HG03135 (cell line): ENCODE results near the gene OSCAR.
A peak's percentile ranks its signal among the peaks of the same experiment; 100 is the strongest.
"Not testable (repeated sequence)": the region's sequence is repeated elsewhere in the genome, so short reads cannot be mapped to it uniquely, and the experiment has no call there.

Experiments used
- ATAC-seq: cut with Tn5 transposase; IDR thresholded peaks from one replicate; pipeline ENCODE4 v1.9.1; 2021; ENCODE audit warnings: mild to moderate bottlenecking, moderate library complexity; ENCODE audit not compliant: unreplicated experiment

Gene OSCAR

DNA sequence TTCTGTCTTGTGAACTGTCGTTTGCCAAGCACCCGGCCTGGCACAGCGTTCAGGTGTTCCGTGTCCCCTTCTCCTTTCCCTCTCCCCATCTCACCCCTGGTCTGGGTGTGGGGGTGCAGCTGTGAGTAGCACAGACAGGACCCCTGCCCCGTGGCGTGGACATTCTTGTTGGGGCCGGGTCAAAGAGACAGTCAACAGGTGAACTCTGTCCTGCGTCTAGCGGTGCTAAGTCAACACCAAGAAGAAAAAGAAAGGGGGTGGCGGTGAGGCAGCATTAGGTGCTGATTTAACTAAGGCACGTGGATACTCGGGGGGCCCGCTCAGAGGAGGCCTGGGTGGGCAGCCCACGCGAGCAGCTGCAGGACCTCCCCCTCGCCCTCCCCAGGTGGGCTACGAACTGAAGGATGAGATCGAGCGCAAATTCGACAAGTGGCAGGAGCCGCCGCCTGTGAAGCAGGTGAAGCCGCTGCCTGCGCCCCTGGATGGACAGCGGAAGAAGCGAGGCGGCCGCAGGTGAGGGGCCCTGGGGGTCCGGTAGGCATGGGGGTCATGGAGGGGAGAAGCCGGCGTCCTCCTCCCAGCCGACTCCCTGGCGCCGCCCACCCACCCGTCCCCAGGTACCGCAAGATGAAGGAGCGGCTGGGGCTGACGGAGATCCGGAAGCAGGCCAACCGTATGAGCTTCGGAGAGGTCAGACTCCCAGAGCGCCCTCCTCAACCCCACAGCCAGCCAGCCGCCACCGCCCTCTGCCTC is 27.3 kb upstream of the OSCAR start:
- ATAC-seq: no peak

DNA sequence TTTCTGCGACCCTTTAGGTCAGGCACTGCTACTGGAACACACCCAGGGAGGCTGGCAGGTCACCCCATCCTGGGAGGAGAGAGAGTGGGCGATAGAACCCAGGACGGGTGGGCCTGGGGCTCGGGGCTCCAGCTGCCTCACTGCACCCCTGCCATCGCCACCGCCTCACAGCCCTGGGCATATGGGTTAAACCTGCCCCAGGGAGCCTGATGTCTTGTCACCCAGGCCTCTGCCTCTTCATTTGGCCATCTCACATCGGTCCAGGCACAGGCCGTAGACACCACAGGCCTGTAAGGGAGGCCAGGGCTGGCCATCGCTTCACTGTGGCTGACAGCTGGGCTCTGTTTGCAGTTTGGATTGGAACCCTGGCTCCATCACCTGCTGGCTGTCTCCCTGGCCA is 25.1 kb upstream of the OSCAR start:
- no peak for ATAC-seq

DNA sequence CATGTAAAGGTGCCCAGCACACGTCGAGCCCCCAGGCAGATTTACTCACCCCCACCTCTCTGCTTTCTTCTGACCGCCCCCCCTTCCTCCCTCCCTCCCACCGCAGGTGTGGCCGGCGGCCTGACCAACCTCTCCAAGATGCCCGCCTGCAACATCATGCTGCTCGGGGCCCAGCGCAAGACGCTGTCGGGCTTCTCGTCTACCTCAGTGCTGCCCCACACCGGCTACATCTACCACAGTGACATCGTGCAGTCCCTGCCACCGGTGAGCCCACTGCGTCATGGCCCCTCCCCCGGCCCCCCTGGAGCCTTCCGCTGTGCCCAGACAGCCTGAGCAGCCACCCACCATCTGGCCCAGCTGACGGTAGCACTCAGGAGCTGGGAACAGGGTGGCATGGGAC is 23.8 kb upstream of the OSCAR start:
- ATAC-seq: no peak

DNA sequence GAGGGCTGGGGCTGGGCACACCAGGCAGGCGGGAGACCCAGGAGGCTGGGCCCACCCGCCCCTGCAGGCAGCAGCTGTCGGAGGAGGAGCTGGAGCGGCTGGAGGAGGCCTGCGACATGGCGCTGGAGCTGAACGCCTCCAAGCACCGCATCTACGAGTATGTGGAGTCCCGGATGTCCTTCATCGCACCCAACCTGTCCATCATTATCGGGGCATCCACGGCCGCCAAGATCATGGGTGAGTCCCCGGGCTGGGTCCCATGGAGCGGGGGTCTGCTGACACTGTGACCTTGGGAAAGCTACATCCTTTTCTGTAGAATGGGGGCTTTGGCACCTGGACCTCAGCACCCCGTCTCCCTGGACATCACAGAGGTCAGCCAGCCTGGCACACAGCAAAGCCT is 23.1 kb upstream of the OSCAR start:
- no peak for ATAC-seq

DNA sequence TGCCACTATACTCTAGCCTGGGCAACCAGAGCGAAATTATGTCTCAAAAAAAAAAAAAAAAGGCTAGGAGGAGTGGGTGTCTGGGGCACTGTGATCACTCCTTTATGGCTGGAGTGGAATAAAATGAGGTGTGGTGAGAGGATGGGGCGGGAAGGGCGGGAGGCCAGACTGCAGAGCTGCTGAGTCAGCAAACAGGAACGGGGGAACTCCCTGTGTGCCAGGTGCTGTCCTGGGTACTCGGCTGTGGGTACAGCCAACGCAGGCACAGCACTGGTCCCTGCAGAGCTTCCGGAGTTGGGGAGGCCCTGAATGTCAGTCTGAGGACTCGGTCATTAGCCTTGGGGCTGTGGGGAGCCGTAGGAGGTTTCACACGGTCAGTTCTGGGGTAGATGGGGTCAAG is 20.7 kb upstream of the OSCAR start:
- no peak for ATAC-seq

DNA sequence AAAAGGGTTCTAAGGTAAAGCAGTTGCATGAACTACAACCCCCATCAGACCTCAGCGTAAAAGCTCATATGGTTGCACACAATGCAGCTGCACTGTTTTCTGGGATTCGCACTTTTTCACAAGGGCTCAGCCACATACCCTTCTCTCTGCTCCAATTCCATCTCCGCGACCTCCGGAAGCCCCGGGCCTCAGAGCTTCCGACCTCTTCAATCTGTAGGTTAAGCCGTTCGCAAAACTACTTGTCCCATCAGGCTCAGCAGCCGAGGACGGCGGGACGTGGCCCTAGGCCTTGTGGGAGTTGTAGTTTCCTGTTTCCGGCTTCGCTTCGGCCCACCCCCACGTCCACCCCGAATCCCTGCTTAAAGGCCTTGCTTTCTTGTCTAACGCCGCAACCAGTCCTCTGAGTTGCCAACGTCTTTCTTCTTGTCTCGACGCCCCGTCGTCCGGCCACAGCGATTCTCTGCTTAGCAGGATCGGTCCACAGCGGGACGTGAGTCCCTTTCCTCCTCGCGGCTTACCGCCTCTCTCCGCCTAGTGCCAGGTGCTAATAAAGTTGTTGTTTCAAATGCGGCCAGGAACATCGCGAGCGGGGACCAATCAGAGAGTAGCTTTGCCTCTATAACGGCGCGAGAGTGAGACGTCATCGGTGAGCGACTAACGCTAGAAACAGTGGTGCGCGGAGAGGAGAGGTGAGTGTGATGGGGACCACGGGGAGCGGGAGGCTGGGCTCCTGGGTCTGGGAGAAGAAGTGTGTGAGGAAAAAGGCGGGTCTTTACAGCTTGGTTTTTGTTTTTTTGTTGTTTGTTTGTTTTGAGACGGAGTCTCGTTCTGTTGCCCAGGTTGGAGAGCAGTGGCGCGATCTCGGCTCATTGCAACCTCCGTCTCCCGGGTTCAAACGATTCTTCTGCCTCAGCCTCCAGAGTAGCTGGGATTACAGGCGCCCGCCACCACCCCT is 14.8 kb upstream of the OSCAR start, which contains the start of the genes PRPF31 and TFPT:
Gene PRPF31 (plus strand): TSS at position 646 of the 955 bp plus-strand sequence. CDS start 2,525 bp downstream, outside the sequence.
Gene TFPT (minus strand): TSS at position 549 of the 955 bp plus-strand sequence. CDS start 388 bp downstream, at position 161.
- peak; percentile 81 for ATAC-seq

DNA sequence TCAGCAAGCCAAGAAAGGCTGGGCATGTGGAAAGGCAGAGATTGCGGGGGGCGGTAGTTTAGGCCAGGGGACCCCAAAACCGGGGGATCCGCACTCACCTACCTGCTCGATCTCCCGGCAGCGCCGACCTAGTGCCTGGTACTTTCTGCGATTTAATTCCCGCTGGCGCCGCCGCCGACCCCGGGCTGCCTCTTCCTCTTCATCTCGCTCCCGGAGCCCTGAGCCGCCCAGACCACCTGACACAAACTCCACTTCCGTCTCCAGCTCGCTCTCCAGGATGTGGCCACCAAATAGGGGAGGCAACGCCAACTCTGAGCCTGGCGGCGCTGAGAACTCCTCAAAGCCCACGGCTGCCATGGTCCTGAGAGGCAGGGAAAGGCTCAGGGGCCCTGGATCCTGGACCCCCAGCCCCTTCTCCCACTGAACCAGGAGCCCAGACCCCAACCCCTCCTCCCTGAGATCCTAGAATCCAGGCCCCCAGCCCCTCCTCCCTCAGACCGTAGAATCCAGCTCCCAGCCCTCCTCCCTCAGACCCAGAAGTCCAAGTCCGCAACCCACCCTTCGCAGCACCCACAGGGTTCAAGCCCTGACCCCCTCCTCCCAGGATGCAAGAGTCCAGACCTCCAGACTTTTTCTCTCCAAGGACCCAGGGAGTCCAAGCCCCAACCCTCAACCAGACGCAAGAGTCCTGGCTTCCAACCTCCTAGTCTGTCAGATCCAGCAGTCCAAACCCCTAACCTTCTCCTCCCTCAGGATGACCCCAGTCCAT is 13.9 kb upstream of the OSCAR start:
- no peak for ATAC-seq

DNA sequence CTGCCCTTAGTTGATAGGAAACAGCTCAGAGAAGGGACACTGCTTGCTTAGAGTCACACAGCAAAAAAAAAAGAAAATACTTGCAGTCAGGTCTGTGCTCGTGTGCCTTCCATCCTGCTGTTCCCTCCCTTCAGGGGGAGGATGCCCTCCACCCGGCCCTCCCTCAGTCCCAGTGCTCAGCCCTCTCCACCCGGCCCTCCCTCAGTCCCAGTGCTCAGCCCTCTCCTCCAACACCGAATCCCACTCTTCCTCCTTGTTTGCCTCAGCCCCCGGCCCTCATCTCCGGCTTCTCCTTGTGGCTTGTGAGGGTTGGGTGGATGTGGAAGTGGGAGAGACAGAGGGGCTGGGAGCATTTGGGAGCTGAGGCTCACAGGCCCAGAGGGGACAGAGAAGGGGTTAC is 9.0 kb upstream of the OSCAR start:
- no peak for ATAC-seq

DNA sequence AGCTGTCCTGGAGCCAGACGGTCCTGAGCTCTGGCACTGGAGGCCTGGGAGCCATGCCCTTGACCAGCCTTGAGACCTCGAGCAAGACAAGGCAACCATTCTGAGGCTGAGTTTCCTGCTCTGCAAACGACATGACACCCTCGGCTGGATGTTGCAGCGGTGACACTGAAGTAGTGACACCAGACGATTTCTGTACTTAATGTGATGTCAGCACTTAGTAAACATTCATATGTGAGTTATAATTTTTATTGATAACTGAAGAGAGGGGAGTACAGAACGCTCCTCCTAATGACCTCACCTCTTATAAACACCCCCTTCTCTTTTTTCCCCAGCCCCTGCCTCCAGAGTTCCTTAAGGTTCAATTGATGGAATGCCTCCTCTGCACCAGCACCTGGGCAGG is 7.9 kb upstream of the OSCAR start:
- no peak for ATAC-seq

DNA sequence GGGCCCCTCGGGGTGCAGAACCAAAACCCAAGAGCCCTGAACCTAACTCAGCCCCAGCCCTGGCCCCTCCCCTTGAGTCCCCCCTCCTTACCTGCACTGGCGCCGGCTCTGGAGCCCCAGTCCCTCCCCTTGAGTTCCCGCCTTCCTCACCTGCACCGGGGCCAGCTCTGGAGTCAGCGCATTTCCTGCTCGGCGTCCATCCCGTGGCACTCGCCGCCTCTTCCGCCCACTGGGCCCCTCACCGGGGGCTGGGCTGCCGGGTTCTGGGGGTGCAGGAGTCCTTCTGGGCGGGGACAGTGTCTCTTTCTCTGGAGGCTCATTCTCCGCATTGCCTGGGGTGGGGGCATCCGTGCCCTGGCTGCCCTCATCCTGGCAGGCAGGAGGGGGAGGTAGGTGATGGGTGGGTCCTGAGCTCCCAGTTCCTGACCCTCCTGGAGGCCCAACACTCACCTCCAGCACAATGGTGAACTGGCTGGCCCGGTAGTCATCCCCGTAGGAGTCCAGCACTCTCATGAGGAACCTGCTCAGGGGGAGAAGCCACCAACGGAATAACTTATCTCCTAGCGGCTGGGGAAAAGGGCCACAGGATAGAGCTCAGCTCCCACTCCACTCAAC is 7.4 kb upstream of the OSCAR start:
- no peak for ATAC-seq

DNA sequence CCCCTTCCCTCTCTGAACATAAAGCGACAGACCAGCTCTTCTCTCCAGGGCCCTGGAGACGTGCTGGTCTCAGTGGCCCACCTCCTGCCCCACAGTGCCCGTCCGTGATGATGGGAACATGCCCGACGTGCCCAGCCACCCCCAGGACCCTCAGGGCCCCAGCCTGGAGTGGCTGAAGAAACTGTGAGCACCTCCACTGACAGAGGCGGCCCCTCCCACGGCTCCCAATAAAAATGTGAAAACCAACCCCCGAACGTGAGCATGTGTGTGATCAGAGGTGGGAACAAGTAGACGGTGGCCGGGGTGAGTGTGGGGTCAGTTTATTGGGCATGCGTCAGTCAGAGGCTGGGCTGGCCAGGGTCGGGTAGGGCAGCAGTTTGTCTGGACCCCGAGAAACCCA is 6.1 kb upstream of the OSCAR start:
- ATAC-seq: no peak

DNA sequence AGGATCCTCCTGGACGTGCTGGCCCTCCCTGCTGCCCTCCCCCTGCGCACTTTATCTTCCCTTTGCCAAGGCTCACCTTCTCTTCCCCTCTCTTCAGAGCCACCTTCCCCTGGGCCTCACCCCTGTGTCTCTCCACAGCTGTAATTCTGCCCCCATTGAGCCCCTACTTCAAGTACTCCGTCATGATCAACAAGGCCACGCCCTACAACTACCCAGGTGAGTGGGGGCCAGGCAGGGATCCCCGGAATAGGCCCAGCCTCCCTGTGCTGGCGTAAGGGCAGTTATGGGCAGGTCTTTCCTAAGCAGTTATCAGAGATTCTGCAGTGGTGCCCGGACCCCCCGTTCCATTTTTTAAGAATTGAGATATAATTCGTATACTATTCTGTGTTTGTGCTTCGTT is 5.2 kb upstream of the OSCAR start:
- ATAC-seq: no peak

DNA sequence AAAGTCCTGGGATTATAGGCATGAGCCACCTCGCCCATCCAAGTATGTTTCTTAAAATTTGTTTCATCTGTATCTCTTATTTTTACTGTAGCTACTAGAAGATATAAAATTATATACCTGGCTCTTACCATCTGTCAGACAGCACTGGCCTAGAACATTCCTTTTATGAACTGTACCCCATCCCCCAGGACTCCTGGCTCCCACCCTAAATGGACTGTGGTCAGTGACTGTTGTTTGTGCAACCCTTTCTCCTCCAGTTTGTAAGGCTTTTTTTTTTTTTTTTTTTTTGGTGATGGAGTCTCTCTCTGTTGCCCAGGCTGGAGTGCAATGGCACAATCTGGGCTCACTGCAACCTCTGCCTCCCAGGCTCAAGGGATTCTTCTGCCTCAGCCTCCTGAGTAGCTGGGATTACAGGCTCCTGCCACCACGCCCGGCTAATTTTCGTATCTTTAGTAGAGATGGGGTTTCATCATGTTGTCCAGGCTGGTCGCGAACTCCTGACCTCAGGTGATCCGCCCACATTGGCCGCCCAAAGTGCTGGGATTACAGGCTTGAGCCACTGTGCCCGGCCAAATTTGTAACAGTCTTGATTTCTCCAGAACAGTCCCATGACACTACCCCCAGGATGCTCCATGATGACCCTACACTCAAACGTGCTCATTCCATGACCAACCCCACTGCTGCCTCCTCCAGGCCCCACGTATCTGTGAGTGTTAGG is 4.6 kb upstream of the OSCAR start:
- no peak for ATAC-seq

DNA sequence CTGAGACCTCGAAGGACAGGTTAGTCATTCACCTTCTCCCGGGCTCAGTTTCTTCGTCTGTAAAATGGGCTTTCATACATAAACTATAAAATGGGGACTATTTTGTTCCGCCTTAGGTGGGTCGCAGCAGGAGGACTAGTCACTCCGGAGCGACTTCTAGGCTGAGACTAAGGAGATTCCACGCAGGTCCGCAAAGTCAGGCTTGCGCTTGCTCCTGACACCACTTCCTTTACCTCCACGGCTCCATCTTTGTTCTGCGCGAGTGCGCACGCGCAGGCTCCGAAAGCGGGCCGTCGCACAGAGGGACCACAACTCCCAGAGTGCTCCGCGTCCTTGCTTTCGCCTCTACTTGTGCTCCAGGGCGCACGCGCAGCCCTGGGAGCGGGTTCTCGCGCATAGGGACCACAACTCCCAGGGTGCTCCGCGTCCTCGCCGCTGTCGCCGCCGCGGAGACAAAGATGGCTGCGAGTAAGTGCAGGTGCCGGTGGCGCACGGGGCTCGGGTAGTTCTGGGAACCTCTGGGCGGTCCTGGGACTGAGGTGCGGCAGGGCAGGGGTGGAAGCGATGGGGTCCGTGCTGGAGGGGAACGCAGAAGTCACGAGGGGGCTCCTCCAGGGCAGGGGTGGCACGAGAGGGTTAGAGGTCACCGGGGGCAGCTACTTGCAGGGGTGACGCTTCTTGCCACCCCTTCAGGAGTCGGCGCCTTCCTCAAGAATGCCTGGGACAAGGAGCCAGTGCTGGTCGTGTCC is 2.0 kb upstream of the OSCAR start, which contains the start of gene NDUFA3:
Gene NDUFA3 (plus strand): TSS at position 435 of the 749 bp plus-strand sequence. CDS start 24 bp downstream, at position 459.
- ATAC-seq: peak; percentile 91

DNA sequence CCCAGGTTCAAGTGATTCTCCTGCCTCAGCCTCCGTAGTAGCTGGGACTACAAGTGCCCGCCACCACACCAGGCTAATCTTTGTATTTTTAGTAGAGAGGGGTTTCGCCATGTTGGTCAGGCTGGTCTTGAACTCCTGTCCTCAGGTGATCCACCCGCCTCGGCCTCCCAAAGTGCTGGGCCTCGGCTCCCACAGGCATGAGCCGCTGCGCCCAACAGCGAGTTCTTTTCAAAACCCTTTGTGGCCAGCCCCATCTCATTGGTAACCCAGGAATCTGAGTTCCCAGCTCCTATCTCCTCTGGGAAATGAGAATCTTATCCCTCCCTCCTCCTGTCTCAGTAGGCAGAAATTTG is 724 bp downstream of the OSCAR start:
- not testable (repeated sequence) for ATAC-seq

DNA sequence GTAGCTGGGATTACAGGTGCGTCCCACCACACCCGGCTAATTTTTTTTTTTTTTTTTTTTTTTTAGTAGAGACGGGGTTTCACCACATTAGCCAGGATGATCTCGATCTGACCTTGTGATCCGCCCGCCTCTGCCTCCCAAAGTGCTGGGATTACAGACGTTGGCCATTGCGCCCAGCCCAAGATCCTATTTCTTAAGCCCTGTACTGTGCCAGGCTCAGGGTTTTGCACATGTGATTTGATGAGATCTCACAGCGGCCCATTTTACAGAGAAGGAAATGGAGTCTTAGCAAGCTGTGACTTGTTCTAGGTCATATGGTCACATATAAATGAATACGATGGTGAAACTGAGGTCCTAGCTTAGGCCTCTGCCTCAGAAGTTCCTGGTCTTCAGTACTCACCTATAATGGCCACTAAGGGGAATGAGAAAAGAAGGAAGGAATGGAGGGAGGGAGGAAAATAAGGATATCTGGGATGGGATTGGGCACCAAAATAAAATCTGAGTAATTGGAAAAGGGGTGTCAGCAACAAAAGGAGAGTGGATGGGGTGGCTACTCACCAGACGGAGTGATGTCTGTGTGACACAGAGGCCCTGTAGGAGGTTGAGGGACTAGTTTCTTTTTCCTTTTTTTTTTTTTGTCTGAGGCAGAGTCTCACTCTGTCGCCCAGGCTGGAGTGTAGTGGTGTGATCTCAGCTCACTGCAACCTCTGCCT is 1.3 kb downstream of the OSCAR start:
- ATAC-seq: no peak

DNA sequence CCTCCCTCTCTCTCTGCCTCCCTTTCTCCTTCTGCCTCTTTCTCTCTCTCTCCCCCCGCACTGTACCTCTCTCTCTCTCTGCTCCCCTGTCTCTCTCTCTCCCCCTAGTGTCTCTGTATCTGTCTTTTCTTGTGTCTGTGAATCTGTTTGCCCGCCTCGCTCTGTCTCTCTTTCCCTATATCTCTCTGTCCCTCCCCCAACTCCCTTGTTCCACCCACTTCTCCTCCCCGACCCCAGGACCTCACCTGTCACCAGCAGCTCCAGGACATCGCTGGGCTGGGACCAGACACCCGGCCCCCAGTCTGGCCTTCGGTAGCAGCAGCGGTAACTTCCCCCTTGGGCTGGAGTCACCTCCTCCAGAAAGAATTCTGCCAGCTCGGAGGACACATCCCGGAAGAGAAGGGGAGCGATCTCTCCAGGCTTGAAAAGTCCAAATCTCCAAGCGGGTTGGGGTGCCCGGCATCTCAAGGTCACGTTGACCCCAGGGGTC is 3.9 kb downstream of the OSCAR start:
- ATAC-seq: no peak

DNA sequence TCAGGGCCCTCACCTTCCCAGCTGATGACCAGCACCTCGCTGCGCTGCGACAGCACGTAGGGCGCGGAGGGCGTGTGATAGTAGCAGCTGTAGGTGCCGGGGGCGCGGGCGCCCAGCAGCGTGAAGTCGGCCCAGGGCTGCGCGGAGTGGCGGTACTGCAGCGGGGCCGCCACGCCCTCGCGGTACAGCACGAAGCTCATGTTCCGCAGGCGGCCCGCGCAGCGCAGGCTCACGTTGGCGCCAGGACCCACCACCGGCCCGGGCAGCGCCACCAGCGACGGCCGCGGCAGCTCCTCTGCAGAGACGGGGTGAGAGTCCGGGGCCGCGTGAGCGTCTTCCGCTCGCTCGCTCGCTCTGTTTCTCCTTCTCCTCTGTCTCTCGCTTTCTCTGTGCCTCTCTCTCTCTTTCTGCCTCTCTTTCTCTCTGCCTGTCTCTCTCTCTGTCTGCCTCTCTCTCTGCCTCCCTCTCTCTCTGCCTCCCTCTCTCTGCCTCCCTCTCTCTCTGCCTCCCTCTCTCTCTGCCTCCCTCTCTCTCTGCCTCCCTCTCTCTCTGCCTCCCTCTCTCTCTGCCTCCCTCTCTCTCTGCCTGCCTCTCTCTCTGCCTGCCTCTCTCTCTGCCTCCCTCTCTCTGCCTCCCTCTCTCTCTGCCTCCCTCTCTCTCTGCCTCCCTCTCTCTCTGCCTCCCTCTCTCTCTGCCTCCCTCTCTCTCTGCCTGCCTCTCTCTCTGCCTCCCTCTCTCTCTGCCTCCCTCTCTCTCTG is 4.6 kb downstream of the OSCAR start:
- ATAC-seq: not testable (repeated sequence)
